Activated T-helper 1 cell treated with Interleukin-2 at 50 U/mL for 16 hours (primary cell): ENCODE measurements around the gene SKAP1.

Source experiments
- DNase-seq: peaks from one replicate; pipeline ENCODE4 v3.0.0-alpha.2; 2020; ENCODE audit warnings: low read depth

SKAP1 gene

DNA sequence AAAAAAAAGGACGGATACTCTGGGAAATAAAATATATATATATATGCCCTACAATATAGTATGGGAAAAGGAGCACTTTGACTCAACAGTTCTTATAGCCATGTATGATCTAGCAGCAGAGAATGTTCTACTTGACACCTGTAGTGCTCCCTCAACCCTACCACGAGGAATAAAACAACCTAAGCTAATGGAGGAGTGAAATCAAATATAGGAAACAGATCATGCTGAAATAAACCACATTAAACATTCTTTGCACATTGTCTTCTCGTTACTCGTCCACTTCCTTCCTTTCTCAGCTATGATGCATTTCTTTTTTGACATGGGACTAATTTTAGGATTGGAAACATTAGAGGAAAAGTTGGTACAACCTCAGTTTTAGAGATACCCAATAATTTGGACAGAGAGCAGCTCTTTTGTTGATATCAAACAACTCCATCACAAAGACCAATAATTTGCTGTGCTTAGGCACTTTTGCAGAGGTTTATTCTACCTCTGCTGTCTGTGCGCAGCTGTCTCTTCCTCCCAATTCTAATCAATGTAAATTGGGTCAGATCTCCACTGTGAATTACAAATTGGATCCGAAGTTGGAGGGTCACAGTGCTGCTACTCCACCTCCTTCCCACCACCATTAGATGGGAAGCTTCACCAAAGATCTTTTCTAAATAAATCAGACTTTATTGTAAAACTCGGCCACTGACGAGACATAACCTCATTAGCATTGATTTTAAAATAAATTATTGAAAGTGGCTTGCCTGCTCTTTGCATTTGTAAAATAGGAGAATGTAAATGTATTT is 256.6 kb downstream of the SKAP1 start:
- DNase-seq: no peak

DNA sequence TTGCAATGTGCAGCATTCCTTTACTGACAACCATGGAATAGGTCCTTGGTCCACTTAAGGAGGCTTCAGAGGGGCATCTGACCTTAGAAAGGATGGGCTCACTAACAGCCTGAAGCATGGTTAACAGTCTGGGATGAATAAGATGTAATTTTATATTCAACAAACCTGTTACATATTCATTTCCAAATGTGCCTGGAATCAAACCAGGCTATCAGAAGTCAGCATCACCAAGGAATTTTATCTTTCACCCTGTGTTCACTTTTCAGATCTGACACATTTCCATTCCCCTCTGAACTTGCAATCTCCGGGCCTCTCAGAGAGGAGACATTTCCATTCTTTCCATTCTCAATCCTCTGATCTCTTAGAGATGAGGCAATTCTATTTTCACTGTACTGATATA is 260.1 kb downstream of the SKAP1 start:
- DNase-seq: no peak

GRCh38 chr17:48163809-48164208 is 266.2 kb downstream of the SKAP1 start:
- no peak for DNase-seq

DNA sequence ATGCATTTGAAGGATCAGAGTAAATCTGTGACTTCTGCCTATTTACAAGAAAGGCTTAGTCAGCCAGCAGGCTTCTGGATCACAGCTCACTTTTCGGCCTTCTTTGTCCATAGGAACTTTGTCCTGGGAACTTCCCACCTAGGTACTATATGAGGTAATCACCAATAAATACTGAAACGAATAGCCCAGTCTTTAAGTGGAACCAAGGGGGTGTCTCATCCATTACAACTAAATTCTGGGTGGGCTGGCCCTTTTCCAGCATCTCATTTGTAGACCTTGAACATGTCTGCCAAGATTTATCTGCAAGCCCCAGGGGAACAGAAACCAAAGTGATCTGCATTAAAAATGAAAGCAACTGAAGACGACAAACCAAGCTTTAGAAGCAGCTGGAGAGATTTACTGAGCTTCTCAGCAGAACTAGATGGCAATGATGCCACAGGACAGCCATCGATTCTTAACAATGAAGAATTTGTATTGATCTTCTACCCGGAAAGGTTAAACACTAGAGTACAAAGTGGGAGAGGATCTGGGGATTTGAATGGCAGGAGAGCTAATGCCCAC is 267.0 kb downstream of the SKAP1 start:
- DNase-seq: no peak

DNA sequence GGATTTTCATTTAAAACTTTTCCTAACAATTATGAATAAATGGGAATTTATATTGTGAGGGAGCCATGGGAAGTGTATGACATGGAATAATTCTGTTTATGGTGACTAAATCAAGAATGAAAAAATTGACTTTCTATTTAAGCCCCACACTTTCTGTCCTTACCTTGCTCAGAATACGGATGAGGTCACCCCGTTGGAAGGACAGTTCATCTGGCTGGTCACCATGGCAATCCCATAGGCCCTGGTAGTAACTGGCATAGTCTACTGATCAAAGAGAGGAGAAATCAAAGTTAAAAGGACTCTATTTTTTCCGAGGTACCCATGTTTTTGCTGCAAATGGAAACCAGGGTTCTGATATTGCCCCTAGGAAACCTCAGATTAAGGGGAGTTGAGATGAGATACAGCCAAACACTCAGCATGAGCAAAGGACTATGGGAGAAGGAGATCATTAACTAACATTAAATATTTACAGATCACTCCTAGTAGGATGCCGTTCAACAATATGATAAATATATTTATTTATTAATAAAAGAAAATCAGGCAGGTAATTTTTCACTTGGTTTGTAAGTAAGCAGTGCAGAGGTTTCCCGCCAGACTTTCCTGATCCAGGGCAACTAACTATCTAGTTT is 267.6 kb downstream of the SKAP1 start:
- no peak for DNase-seq

DNA sequence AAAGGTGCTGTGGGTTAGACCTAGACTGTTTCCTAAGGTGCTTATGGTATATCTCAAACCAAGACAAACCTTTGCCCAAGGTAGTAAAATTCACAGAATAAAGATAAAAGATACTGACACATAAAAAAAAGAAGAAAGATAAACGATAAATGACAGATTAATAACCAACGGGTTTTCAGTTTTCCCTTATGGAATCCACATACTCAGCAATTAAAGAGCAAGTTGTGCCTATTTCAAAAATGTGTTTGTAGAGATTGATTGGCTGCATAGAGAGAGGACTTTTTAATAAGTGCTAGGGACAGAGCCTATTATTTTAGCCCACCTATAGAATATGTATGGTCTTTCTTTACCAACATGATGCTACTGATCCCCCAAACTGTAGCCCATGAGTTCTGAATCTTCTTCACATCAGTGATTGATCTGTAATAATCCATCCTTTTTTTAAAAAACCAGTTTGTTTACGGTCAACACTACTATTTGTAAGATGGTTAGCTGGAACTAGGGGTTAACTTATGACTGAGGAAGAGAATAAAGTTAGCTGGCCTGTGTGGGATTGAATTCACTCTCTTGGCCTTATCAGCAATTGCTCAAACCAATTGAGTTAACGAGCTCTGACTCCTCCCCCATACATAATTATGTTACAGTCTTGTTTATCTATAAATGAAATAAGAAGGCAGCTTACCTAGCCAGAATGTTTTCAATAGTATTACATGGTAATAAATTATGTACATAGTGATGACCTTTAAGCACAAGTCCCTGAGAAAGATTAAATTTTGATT is 268.7 kb downstream of the SKAP1 start:
- no peak for DNase-seq

DNA sequence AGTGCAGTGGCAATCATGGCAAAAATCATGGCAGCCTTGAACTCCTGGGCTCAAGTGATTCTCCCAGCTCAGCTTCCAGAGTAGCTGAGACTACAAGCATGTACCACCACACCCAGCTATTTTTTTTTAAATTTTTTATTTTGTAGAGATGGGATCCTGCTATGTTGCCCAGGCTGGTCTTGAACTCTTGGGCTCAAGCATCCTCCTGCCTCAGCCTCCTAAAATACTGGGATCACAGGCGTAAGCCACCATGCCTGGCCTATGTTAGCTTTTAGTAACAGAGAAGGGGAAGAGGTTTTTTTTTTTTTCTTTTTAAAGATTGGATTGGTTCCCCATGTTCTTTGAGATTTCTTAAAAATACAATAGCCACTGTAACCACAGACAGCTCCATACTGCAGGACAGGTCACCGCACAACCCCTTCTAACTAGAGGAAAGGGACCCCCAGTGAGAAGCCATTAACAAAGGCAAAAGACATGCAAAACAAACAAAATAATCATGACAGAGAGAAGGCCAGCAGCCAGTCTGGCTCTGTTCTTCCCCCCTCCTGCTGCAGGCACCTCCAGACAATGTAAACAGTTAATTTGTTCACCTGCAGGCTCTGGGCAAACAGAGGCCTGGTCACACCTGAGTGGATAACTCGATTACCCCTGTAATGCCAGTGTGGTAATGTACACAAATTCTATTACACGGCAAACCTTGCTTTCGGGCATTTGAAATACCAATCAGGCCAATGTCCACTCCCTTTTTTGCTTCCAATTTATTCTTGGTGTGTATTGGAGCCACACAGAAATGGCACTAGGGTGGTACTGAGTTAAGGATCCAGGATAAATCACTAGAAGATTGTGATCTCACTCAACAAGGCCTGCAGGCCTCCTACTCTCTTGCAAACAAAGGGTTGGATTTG is 269.6 kb downstream of the SKAP1 start:
- no peak for DNase-seq

DNA sequence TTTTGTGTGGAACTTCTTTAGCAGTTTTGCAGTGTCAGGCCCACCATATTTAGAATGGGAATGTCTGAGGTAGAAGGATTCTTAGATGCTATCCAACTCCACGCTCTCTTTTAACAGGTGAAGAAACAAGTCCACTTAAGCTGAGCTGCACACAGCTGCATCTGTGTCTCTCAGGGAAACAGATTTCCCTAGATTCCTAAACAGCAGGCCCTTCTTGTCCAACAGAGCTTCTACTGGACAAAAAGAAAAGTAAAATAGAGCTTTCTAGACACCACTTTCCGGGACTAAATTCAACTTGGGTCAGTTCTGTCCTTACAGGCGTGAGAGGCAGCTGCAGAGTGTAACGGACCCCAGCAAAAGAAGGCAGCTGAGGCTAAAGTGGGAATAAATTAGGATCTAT is 270.8 kb downstream of the SKAP1 start:
- DNase-seq: no peak

GRCh38 chr17:48155889-48156611 is 274.0 kb downstream of the SKAP1 start:
- no peak for DNase-seq

GRCh38 chr17:48153691-48154358 is 276.2 kb downstream of the SKAP1 start:
- no peak for DNase-seq

- DNase-seq: no peak
Measured at GRCh38 chr17:48152289-48152688, 277.7 kb downstream of the SKAP1 start.

DNA sequence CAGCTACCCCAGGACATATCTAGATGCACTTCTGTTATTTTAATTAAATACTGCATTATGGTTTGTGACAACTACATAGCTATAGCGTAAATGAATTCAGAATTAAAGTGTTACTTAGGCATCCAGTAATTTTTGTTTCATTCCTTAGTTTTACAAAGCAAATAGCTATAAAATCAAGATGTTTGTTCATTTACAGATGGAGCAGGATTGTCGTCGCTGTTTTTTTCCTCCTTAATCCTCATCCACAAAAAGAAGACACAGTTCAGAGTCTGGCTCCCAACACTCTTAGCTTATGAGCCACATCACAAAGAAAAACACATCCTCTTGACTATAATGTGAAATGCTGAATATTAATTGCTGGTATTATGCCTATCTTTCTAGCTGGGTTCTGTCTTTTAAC is 278.8 kb downstream of the SKAP1 start:
- no peak for DNase-seq

- no peak for DNase-seq
Measured at GRCh38 chr17:48150597-48151001, 279.4 kb downstream of the SKAP1 start.

- no peak for DNase-seq
Measured at GRCh38 chr17:48149787-48150463, 280.1 kb downstream of the SKAP1 start.

DNA sequence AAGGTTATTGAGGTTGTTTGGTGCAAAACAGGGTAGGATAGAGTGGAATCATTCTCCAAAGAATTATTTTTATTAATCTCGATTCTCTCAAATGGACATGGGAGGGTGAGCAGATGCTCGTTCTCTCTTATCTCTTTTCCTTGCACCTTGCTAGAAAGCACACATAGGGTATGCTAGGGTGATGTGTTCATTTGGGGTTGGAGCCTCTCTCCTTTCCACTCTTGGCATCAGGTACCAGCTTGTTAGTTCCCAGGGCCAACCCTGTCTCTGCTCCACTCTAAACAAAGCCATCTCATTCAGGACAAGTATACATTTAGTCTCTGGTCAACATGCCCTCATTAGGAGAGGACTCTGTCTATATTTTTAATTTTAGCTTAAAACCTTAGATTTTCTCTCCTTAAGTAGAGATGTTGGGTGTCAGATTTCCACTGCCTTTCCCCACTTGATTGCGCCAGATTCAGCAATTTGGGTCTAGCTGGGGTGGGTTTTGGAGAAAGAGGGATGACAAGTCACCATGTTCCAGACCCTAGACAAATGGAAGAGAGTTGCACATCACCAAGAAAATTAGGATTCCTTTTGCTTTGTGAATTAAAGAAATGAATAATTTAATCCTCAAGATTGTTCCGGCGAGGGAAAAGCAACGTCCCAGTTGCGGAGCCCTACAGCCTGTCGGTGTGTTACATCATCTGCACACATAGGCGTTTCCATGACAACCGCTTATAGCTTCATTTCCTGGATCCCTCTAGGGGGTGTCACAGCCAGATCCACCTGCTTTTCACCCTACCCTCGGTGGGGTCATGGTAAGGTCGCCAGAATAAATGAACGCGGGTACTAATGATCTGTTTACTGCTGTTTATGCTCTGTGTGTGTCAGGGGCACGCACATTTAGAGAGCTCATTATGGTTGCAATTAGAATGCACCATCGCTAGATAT is 280.9 kb downstream of the SKAP1 start:
- no peak for DNase-seq

GRCh38 chr17:48148029-48148770 is 281.8 kb downstream of the SKAP1 start:
- DNase-seq: no peak

GRCh38 chr17:48144976-48145798 is 284.8 kb downstream of the SKAP1 start:
- DNase-seq: no peak
